HepG2 (cell line): ENCODE data around the gene GLE1. TPM values are rescaled to one million over a fixed set of nuclear protein-coding genes. Genes with fewer than 3 reads are reported as not detected.

ENCODE experiments used
- CSRNP1 ChIP-seq: sonication (generic); formaldehyde crosslinking; IDR thresholded peaks from 2 replicates; pipeline ENCODE4 v1.8.1; 2023; ENCODE audit warnings: mild to moderate bottlenecking, missing genetic modification reagents
- GABPA ChIP-seq, 2 experiments: IDR thresholded peaks; 2 replicates each; pipeline ENCODE4 v1.6.1; 2011 to 2016; ENCODE audit warnings: low read depth in 2 of 2, low read length in 1 of 2, missing biosample characterization in 1 of 2, missing genetic modification characterization in 1 of 2
- PHF21A ChIP-seq: sonication (generic); formaldehyde crosslinking; IDR thresholded peaks from 2 replicates; pipeline ENCODE4 v1.5.0; 2020; ENCODE audit warnings: mild to moderate bottlenecking, missing genetic modification reagents
- TP53 ChIP-seq: sonication (generic); formaldehyde crosslinking; conservative IDR thresholded peaks from 2 replicates; pipeline ENCODE4 v1.4.0; 2020; ENCODE audit warnings: missing genetic modification reagents
- ZNF12 ChIP-seq: sonication (generic); formaldehyde crosslinking; IDR thresholded peaks from 2 replicates; pipeline ENCODE4 v1.5.0; 2020; ENCODE audit warnings: missing genetic modification reagents
- ZNF142 ChIP-seq: sonication (generic); formaldehyde crosslinking; IDR thresholded peaks from 2 replicates; pipeline ENCODE4 v1.4.0; 2020; ENCODE audit warnings: missing genetic modification reagents
- ZNF292 ChIP-seq: sonication (generic); formaldehyde crosslinking; IDR thresholded peaks from 2 replicates; pipeline ENCODE4 v1.8.1; 2022; ENCODE audit warnings: mild to moderate bottlenecking, low read depth, missing genetic modification reagents, borderline replicate concordance
- ZNF687 ChIP-seq: sonication (generic); formaldehyde crosslinking; IDR thresholded peaks from 2 replicates; pipeline ENCODE4 v1.5.1; 2020; ENCODE audit warnings: mild to moderate bottlenecking, missing genetic modification reagents, moderate library complexity
- ZNF883 ChIP-seq: sonication (generic); formaldehyde crosslinking; IDR thresholded peaks from 2 replicates; pipeline ENCODE4 v1.5.1; 2020; ENCODE audit warnings: mild to moderate bottlenecking, missing genetic modification reagents; ENCODE audit errors: not compliant biosample characterization
- ZSCAN20 ChIP-seq: sonication (generic); formaldehyde crosslinking; IDR thresholded peaks from 2 replicates; pipeline ENCODE4 v1.4.0; 2020; ENCODE audit warnings: missing genetic modification reagents, mild to moderate bottlenecking, borderline replicate concordance
- polyA plus RNA-seq, 8 experiments: library from polyadenylated mRNA; depleted of rRNA in 3 of 8; stranded (reverse) in 7 of 8; unstranded in 1 of 8; fragments of >200 nt; fragmentation: Illumina TruSeq in 4 of 8; extraction: Trizol in 4 of 8; gene quantifications; 2 replicates each; pipeline versions ENCODE4 v1.2.1 to v1.2.3, GENCODE V29; 2011 to 2016; ENCODE audit warnings: low read depth in 4 of 8, missing spikeins in 1 of 8, mixed read lengths in 1 of 8; ENCODE audit not compliant: insufficient read depth in 1 of 8
- total RNA-seq, 5 experiments: library from RNA; depleted of rRNA; stranded (reverse); fragments of >200 nt; fragmentation: Illumina TruSeq; extraction: Trizol; gene quantifications; 2 replicates each; pipeline ENCODE4 v1.2.3, GENCODE V29; 2016; ENCODE audit warnings: low read depth in 1 of 5

Gene GLE1
- total and polyA plus RNA-seq, 2 of the 13 experiments (the other 11 are each of a cell fraction or from before 2014, with no cell fraction given): 14.7 to 28.8 TPM

- TF ChIP-seq ZNF687 (CRISPR knock-in tag) (peak; percentile 95), ZNF292 (CRISPR knock-in tag) (no peak), ZNF12 (CRISPR knock-in tag) (0 out of 2 replicates have a peak, but pooled peaks have one; percentile 5), PHF21A (CRISPR knock-in tag) (0 out of 2 replicates have a peak, but pooled peaks have one; percentile 49), TP53 (CRISPR knock-in tag) (0 out of 2 replicates have a peak, but pooled peaks have one; percentile 44), ZNF883 (CRISPR knock-in tag) (peak; percentile 67), GABPA (IDR thresholded peaks at IDR 0.05; ENCODE audit: low read depth, low read length) (peak; percentile 60), GABPA (CRISPR knock-in tag; IDR thresholded peaks at IDR 0.05; ENCODE audit: low read depth) (peak; percentile 83), ZSCAN20 (peak; percentile 92; the same call in 1 of the 2 replicates), CSRNP1 (CRISPR knock-in tag) (no peak; the same call in 1 of the 2 replicates), ZNF142 (CRISPR knock-in tag) (peak; percentile 66; the same call in 1 of the 2 replicates)
These were observed at the start of gene GLE1 (continued) for GRCh38 chr9:128504485-128505413.
